Astrocyte of the hippocampus (primary cell): ENCODE data around the gene BZW2.

ENCODE experiments used
- DNase-seq: peaks from one replicate; pipeline ENCODE4 v3.0.0; 2011; ENCODE audit warnings: low read depth, low spot score

Gene BZW2

GRCh38 chr7:16753102-16753931 is 107.3 kb downstream of the BZW2 start, which contains the start of gene TSPAN13:
TSPAN13 (plus strand) TSS chr7:16753755; CDS start chr7:16753968, 213 bp downstream.
- peak; percentile 95 for DNase-seq

GRCh38 chr7:16753932-16754855 is 108.2 kb downstream of the BZW2 start:
- DNase-seq = peak; percentile 66

- peak; percentile 35 for DNase-seq
Measured at GRCh38 chr7:16754856-16755317, 108.9 kb downstream of the BZW2 start.

GRCh38 chr7:16755397-16755796 is 109.4 kb downstream of the BZW2 start:
- peak; percentile 59 for DNase-seq
